B cell (primary cell): Measurements from ENCODE around the gene FBF1. TPM values are rescaled to one million over a fixed set of nuclear protein-coding genes. Genes with fewer than 3 reads are reported as not detected.

Experiments
- ATAC-seq: fragments of 200-7000 bp; cut with Tn5 transposase; one replicate; pipeline ENCODE4 v1.10.0; 2021; ENCODE audit warnings: low read depth, mild to moderate bottlenecking, moderate number of reproducible peaks, moderate library complexity
- CTCF ChIA-PET: fragments of 350-600 bp; sonication (Branson Sonifier 250); formaldehyde crosslinking; loops from one replicate; lab custom pipeline; 2021; ENCODE audit warnings: antibody characterized with exemption, inconsistent platforms; lab: Charles Lee
- POLR2A ChIA-PET: fragments of 350-600 bp; sonication (Branson Sonifier 250); formaldehyde crosslinking; loops from one replicate; lab custom pipeline; 2021; ENCODE audit warnings: antibody characterized with exemption; lab: Charles Lee
- DNase-seq: peaks from one replicate; pipeline ENCODE4 v3.0.0; 2013
- H2AFZ ChIP-seq: 2 replicates; pipeline ENCODE4 v1.6.1; 2012; ENCODE audit warnings: mild to moderate bottlenecking, low read depth, low read length; ENCODE audit not compliant: insufficient read depth, poor library complexity, severe bottlenecking
- H3K27ac ChIP-seq, 2 donors: 1 replicate in 1 of 2; 2 replicates in 1 of 2; pipeline ENCODE4 v1.5.1; 2012 to 2013; ENCODE audit warnings: low read length in 2 of 2, mild to moderate bottlenecking in 2 of 2, moderate library complexity in 1 of 2
- H3K27me3 ChIP-seq, 4 experiments: fragments of 200-600 bp in 1 of 4; sonication (generic) in 1 of 4; replicated peaks in 1 of 4; 1 replicate in 2 of 4; 2 replicates in 2 of 4; pipeline versions ENCODE4 v1.6.1 to v1.7.0; 2013 to 2016; ENCODE audit warnings: low read length in 3 of 4, mild to moderate bottlenecking in 2 of 4, mixed read lengths in 1 of 4, moderate library complexity in 1 of 4; ENCODE audit not compliant: insufficient read depth in 4 of 4, control insufficient read depth in 3 of 4; ENCODE audit errors: control extremely low read depth in 1 of 4
- H3K36me3 ChIP-seq, 2 experiments: replicated peaks in 1 of 2; 1 replicate in 1 of 2; 2 replicates in 1 of 2; pipeline versions ENCODE4 v1.6.1 to v1.7.1; 2013; ENCODE audit warnings: low read length in 1 of 2; ENCODE audit not compliant: insufficient read depth in 2 of 2, control insufficient read depth in 1 of 2; ENCODE audit errors: control extremely low read depth in 1 of 2, extremely low read depth in 1 of 2
- H3K4me1 ChIP-seq, 2 donors: fragments of 200-600 bp in 1 of 2; sonication (generic) in 1 of 2; 1 replicate in 1 of 2; 2 replicates in 1 of 2; pipeline versions ENCODE4 v1.5.1 to v1.6.1; 2013 to 2017; ENCODE audit warnings: low read length in 2 of 2; ENCODE audit not compliant: control insufficient read depth in 2 of 2, insufficient read depth in 2 of 2
- H3K4me2 ChIP-seq: replicated peaks from 2 replicates; pipeline ENCODE3; 2012; ENCODE audit warnings: mild to moderate bottlenecking, low read depth, low read length; ENCODE audit not compliant: poor library complexity, severe bottlenecking
- H3K4me3 ChIP-seq, 5 experiments: fragments of 200-600 bp in 1 of 5; sonication (generic) in 1 of 5; 1 replicate in 3 of 5; 2 replicates in 2 of 5; pipeline versions ENCODE4 v1.5.1 to v1.7.0; 2011 to 2016; ENCODE audit warnings: low read length in 4 of 5, mild to moderate bottlenecking in 4 of 5, low read depth in 2 of 5, control low read depth in 1 of 5, moderate library complexity in 1 of 5; ENCODE audit not compliant: insufficient read depth in 1 of 5; ENCODE audit errors: control extremely low read depth in 1 of 5, extremely low read depth in 1 of 5
- H3K79me2 ChIP-seq: fragments of 200-600 bp; sonication (generic); one replicate; pipeline ENCODE4 v1.6.0; 2016; ENCODE audit warnings: low read length; ENCODE audit not compliant: control insufficient read depth, insufficient read depth
- H3K9ac ChIP-seq: fragments of 200-600 bp; sonication (generic); 2 replicates; pipeline ENCODE4 v1.6.1; 2017; ENCODE audit warnings: mild to moderate bottlenecking, low read length, moderate library complexity
- H3K9me3 ChIP-seq, 3 donors: one replicate each; pipeline versions ENCODE4 v1.6.1 to v1.7.1; 2013; ENCODE audit warnings: low read length in 2 of 3; ENCODE audit not compliant: control insufficient read depth in 2 of 3, insufficient read depth in 1 of 3; ENCODE audit errors: control extremely low read depth in 1 of 3
- H4K20me1 ChIP-seq: 2 replicates; pipeline ENCODE4 v1.6.0; 2012; ENCODE audit warnings: mild to moderate bottlenecking, low read length; ENCODE audit not compliant: insufficient read depth, control insufficient read depth, poor library complexity, severe bottlenecking
- H3K27ac Mint-ChIP-seq: one replicate; pipeline ENCODE4 v1.8.0; 2021; ENCODE audit warnings: mixed read lengths
- H3K27me3 Mint-ChIP-seq: one replicate; pipeline ENCODE4 v1.8.0; 2021; ENCODE audit warnings: mixed read lengths
- H3K4me1 Mint-ChIP-seq: one replicate; pipeline ENCODE4 v1.8.0; 2021; ENCODE audit warnings: mixed read lengths
- H3K4me3 Mint-ChIP-seq: one replicate; pipeline ENCODE4 v1.8.0; 2021; ENCODE audit warnings: mixed read lengths
- H3K9me3 Mint-ChIP-seq: one replicate; pipeline ENCODE4 v1.8.0; 2022; ENCODE audit warnings: mixed read lengths; ENCODE audit not compliant: insufficient read depth
- CTCF ChIP-seq: fragments of 200-600 bp; IDR thresholded peaks from one replicate; pipeline ENCODE4 v1.8.0; 2022; ENCODE audit warnings: antibody characterized with exemption, mild to moderate bottlenecking
- EZH2 ChIP-seq: IDR thresholded peaks from 2 replicates; pipeline ENCODE4 v1.6.1; 2012; ENCODE audit warnings: borderline replicate concordance, low read depth, mild to moderate bottlenecking, moderate library complexity, low read length; ENCODE audit not compliant: insufficient read depth, poor library complexity, severe bottlenecking
- WGBS: methylation state at CpG from one replicate; pipeline ENCODE4 v1.1.5; 2013; ENCODE audit warnings: missing lambda C conversion rate; ENCODE audit not compliant: insufficient coverage; 5-methylcytosine and 5-hydroxymethylcytosine counted together
- intact Hi-C: fragments of 100-400 bp; cut with micrococcal nuclease; formaldehyde crosslinking; loops from one replicate; pipeline ENCODE4 v1.10.0; 2022
- polyA plus RNA-seq: library from polyadenylated mRNA; depleted of rRNA; stranded (reverse); fragments of >200 nt; gene quantifications from 2 replicates; pipeline ENCODE4 v1.2.3, GENCODE V29; 2012
- total RNA-seq, 2 donors: library from RNA; stranded (reverse); fragments of 120-200 nt in 1 of 2; gene quantifications; 1 replicate in 1 of 2; 2 replicates in 1 of 2; pipeline versions ENCODE4 v1.2.3 to v1.2.4, GENCODE V29; 2013 to 2022

Gene FBF1
- total and polyA plus RNA-seq, 2 donors (not counting 1 experiment from before 2014, with no cell fraction given), result 21.6 to 31.5 TPM

GRCh38 chr17:75980188-75981018 lies 39.6 kb upstream of the FBF1 start:
- Mint-ChIP-seq H3K27me3 (no peaks in the 10 kb centered on the region), H3K4me1 (peaks cover 40% of the 10 kb centered on the region), H3K27ac (peak overlapping the region; percentile 98), H3K4me3 (peak overlapping the region; percentile 94), H3K9me3 (no peaks in the 10 kb centered on the region)
- ChIA-PET POLR2A (interaction anchor here (0.6 to 1.2 kb wide), 6 partner anchors 12 to 534 kb away, joined by 3 to 12 read pairs (median 4); partner anchors contain the start of gene WBP2), CTCF (interaction anchor here (1.0 kb wide), 1 partner anchor 36 kb away, joined by 3 read pairs; no protein-coding TSS in a partner anchor)
- 96% methylated on average over 3 of the region's 18 CpGs for WGBS
- no peak for DNase-seq
- Histone ChIP-seq H3K4me3 (peak overlapping the region; percentile 67 to 100 (median 86)), H4K20me1 (no peaks in the 10 kb centered on the region), H3K9ac (peak overlapping the region; percentile 99), H3K4me1 (peaks cover 9 to 19% of the 10 kb centered on the region in 2 donors), H2AFZ (peak overlapping the region; percentile 91), H3K9me3 (no peaks in the 10 kb centered on the region), H3K4me2 (peak overlapping the region; percentile 85), H3K27me3 (no peaks in the 10 kb centered on the region), H3K36me3 (no peaks in the 10 kb centered on the region), H3K79me2 (peaks cover 36% of the 10 kb centered on the region), H3K27ac (peak overlapping the region; percentile 92 to 97)
- no peak for ATAC-seq
- intact Hi-C loops, result no loop called here
- TF ChIP-seq EZH2 (no peak), CTCF (no peak)
